GM21526 (cell line): Measurements from ENCODE around the gene RIPK4.
"Not testable (repeated sequence)": the region's sequence is repeated elsewhere in the genome, so short reads cannot be mapped to it uniquely, and the experiment has no call there.

Experiments used
- ATAC-seq: cut with Tn5 transposase; IDR thresholded peaks from one replicate; pipeline ENCODE4 v1.9.1; 2021; ENCODE audit warnings: moderate library complexity; ENCODE audit not compliant: unreplicated experiment, low FRiP score

RIPK4 gene

GRCh38 chr21:41720250-41720649, 46.6 kb downstream of the RIPK4 start:
- no peak for ATAC-seq

DNA sequence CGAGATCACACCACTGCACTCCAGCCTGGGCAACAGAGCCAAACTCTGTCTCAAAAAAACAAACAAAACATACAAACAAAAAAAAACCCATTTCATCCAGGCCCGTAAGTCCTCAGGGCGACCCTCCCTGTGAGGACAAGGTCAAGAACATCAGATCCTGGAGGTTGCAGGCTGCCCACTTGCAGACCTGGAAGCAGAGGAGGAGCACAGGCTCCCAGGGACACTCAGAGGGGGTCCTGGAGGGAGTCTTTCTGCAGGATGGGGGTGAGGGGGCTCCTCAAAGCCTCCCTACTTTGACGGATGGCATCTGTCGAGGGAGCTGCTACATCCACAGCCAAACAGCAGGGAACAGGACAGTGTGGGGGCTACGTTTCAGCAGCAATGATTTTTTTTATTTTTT, 47.2 kb downstream of the RIPK4 start:
- ATAC-seq = no peak

GRCh38 chr21:41717573-41718330, 49.1 kb downstream of the RIPK4 start:
- ATAC-seq = no peak

DNA sequence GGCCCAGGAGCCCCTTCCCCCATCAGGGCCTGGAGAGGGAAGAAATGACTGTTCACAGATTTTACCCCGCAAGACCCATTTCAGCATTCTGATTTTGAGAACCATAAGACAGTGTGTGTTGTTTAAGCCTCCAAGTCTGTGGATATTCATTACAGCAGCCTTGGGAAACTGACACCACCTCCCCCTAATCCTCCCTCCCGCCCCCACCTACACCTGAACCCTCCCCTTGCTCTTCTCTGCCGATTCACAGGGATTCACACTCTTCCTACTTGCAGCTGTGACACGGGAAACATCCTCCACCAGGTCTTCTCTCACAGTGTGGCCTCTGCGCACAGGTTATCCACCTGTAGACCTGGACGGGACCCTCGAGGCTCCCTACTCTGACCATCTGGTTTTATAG, 50.1 kb downstream of the RIPK4 start:
- no peak for ATAC-seq

- no peak for ATAC-seq
These were observed 51.1 kb downstream of the RIPK4 start for GRCh38 chr21:41715649-41716281.

DNA sequence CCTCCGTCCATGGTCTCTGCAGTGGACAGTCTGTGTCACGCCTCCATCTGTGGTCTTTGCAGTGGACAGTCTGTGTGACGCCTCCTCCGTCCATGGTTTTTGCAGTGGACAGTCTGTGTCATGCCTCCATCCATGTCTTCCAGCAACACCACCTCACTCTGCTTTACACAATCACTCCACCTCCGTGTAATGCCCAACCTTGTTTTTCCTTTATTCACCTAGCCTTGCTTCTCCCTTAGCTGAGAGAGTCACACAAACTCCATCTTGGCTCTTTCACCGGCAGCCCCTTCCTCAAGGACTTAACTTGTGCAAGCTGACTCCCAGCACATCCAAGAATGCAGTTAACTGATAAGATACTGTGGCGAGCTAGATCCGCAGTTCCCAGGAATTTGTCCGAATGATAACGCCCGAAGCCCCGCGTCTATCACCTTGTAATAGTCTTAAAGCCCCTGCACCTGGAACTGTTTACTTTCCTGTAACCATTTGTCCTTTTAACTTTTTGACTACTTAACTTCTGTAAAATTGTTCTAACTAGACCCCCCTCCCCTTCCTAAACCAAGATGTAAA, 52.5 kb downstream of the RIPK4 start:
- not testable (repeated sequence) for ATAC-seq

DNA sequence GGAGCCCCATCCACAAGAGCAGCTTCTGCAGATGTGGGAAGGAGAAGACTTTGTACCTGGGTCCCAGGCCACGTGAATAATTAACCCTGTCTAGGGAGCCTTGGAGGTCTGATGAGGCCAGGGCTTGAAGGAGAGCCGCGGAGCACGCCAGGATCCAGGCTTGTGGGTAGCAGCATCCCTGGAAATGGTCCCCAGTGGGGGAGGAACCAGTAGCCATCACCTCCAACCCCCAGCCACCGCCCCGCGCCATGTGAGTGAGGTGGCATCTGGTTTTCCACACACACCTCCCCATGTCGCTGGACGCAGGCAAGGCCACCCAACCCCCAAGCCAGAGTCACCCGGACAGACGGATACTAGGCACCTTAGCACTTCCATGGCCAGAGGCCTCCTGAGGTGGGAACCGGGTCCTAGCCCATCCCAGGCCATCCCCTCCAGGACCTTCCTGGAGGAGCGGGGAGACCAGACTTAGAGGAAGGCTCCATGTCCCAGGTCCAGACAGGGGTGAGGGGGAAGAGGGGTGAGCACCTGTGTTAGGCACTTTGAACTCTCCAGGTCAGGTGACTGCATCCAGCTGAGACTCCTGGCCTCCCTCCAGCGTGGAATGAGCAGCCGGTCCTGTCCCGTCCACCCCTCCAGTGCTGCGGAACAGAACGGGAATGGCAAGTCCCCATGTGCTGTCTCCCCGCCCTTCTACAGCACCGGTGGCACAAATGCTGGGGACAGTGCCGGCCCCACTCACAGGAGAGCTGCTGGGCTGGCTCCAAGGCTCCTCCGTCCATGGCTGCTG, 53.2 kb downstream of the RIPK4 start:
- ATAC-seq = no peak

DNA sequence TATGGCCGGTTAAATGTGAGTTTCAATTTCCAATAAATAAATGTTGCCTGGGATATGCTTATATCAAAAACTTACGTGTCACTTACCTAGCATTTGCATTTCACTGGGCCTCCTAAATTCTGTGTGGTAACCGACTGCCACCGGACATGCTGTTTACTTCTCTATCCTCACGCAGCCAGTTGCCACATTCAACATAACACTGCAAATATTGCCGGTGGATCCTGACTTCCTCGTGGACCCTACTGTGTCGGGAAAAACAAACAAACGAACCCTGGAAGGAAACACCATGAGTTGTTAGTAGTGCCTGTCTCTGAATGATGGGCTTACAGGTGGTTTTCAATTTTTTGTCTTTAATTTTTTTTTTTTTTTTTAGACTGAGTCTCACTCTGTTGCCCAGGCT, 54.1 kb downstream of the RIPK4 start:
- no peak for ATAC-seq

GRCh38 chr21:41712201-41712600, 54.7 kb downstream of the RIPK4 start:
- ATAC-seq = no peak

DNA sequence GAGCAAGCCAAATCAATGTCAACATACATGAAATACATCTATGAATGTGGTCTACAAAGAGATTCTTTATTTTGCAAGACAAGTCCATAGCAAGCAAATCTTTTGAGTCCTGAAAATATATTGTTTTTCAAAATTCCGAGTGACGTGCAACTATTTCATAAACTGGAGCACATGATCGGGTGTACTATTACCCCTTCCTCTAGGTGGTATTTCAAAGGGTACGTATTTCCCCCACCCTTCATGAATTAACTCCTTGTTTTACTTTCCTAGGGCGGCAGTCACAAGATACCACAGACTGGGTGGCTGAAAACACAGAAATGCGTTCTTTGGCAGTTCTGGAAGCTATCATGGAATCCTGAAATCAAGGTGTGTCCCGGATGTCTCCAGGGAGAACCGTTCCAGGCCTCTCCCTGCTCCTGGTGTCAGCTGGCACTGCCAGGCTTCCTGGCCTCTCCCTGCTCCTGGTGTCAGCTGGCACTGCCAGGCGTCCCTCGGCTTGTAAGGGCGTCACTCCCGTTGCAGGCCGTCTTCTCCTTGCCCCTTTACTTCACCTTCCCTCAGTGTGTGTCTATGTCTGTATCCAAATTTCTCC, 55.3 kb downstream of the RIPK4 start:
- no peak for ATAC-seq

DNA sequence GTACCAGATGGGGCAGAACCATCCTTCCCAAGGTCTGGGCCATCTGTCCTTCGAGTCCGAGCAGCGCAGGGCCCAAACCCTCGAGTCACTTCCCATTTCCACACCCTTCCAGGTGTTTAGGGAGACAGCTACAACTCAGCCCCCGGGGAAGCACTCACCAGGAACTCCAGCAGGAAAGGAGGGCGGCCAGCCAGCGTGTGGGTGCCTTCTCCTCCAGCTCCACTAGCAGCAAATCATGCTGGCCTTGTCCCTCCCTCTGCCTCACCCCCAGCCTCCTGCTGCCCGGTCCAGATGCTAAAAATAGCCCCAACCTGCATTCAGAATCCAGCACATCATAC, 56.1 kb downstream of the RIPK4 start:
- no peak for ATAC-seq

DNA sequence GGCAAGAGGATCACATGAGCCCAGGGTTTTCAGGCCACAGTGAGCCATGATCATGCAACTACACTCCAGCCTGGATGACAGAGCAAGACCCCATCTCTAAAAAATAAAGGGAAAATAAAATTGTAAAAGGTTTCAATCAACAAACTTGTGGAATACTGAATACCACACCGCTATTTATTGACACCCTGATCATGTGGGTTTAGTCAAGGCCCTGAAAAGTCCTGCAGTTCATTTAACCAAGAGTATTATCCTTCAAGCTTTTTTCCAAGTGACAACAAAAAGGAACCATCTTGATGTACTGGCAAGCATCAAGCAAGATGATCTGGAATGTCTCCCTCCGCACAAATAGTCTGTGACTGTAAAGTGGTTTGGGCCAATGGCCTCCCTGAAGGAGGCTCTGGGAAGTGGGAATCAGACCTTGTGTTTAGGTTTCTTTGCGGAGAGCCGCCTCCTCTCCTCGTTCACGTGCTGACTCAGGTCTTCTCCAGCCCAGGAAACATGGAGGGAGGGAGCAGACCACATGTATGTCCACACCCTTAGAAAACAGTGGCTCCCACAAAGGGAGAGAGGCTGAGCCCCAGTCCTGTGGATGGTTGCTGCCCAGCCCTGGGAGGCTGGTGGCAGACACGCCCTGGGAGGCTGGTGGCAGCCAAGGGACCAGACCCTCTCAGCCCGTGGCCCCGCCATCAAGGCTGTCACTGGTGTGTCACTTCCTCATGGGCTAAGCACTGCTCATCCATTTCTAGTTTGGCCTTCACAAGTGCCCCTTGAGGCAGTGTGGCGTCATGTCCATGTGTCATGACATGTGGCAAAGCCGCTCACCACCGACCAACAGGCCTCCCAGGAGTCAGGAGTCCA, 56.7 kb downstream of the RIPK4 start:
- ATAC-seq = no peak

GRCh38 chr21:41709166-41709565, 57.7 kb downstream of the RIPK4 start:
- ATAC-seq = no peak

DNA sequence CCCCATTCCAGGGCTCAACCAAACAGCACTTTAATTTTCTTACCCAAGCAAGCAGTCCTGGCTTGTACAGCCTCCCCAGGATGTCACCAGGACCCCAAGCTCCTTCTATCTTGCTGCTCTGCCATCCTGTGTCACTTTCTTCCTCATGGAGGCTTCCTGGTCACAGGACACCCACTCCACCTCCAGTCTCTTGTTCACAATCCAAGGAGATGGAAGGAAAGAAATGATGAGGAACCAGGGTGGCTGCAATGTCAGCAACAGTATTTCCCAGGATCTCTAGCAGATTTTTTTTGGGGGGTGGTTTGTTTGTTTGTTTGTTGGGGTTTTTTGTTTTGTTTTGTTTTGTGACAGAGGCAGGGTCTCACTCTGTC, 58.9 kb downstream of the RIPK4 start:
- no peak for ATAC-seq

- no peak for ATAC-seq
These were observed 59.5 kb downstream of the RIPK4 start for GRCh38 chr21:41707231-41707959.

GRCh38 chr21:41706678-41707077, 60.2 kb downstream of the RIPK4 start:
- no peak for ATAC-seq

DNA sequence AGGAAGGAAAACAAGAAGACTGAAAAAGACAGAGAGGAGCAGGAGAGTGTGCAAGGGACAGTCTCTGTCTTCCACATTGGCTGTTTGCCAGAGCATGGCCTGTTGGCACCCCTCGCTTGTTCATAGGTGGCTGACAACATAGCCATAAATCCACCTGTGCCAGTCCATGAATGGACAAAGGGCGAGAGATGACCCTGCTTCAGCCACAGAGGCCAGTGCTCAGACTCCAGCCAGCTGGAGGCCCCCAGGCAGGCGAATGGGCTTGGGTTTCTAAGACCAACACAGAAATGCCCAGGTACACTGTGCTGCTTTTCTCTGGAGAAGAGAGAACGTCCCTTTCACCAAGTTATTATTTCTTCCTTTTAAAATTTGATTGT, 60.6 kb downstream of the RIPK4 start:
- ATAC-seq = no peak

DNA sequence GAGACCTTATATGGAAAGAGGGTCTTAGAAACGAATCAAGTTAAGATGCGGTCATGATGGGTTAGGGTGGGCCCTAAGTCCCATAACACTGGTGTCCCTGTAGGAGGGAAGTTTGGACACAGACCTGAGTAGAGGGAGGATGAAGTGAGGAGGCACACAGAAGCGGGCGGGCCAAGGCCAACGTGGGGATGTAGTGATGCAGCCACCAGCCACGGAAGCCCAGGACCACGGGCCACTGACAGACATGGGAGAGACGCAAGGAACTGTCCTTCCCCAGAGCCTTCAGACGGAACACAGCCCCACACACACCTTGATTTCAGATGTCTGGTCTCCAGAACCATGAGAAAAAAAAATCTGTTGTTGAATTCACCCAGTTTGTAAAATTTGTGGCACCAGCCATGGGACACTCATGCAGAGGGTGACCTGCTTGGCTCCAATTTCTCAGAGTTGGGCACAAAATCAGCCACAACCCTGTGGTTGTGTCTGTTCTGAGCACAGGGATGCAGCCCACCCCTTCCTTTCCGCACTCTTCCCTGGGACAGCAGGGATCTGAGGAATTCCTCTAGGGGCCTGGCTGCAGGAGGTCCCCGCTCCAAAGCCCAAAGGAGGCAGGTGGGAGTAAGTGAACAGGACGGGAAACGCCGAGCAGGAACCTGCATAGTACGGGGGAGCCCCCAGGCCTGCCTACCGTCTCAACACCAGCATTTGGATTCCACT, 61.1 kb downstream of the RIPK4 start:
- ATAC-seq = no peak
